Effector CD8-positive, alpha-beta T cell (primary cell): ENCODE measurements around the gene UBA1.

ENCODE experiments used
- DNase-seq: peaks from one replicate; lab custom pipeline; 2025; lab: John Stamatoyannopoulos, UW

The UBA1 gene

GRCh38 chrX:47187106-47187677 is 6.4 kb upstream of the UBA1 start:
- DNase-seq, result no peak

GRCh38 chrX:47189906-47190305 is 3.7 kb upstream of the UBA1 start:
- DNase-seq, result no peak

- DNase-seq, result peak; percentile 62
These were observed 3.0 kb upstream of the UBA1 start for GRCh38 chrX:47190445-47191269.

- DNase-seq, result peak; percentile 13
These were observed 2.3 kb upstream of the UBA1 start for GRCh38 chrX:47191331-47191730.

DNA sequence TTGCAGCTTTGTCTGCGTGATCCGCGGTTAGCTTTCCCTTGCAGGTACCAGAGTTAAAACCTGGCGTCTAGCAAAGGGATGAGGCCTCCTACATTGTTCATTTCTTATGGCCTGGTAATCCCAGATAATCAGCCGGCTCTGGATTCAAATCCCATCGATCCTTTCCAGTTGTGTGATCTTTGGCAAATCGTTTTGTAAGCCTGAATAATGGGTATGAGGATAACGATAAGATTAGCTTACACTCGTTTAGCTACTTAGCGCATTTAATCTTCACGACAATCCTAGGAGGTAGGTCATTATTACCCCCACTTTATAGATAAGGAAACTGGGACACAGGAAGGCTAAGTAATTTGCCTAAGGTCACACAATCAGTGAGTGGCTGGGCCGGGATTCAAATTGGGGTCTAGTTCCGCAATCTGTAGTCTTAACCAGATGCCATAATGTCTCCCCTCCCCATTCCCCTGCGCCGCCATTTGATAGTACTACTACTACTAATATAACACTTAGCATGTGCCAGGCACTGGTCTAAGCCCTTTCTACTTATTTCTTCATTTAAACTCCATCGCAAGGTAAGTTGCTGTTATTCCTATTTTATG is 1.7 kb upstream of the UBA1 start:
- no peak for DNase-seq

- no peak for DNase-seq
These were observed 662 bp downstream of the UBA1 start for GRCh38 chrX:47194194-47194787.

- no peak for DNase-seq
These were observed 2.5 kb downstream of the UBA1 start for GRCh38 chrX:47196098-47196497.

DNA sequence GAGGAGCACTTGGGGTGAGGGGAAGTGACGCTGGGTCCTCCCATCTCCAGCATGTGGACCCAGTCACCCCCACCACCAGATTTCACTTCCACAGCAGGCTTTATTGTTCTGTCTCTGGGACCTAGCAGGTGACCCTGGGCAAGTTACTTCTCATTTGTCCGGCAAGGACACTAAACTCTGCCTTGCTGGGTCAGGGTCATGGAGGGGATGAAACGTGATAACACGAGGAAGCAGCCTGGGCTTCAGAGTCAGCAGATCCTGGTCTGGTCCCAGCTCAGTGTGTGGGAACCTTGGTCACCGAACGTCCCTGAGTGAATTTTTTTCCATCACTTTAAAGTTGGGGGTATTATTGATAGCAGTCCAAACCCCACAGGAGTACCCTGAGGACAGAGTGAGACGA is 3.9 kb downstream of the UBA1 start:
- DNase-seq, result no peak

- no peak for DNase-seq
These were observed 4.5 kb downstream of the UBA1 start for GRCh38 chrX:47198026-47198686.

DNA sequence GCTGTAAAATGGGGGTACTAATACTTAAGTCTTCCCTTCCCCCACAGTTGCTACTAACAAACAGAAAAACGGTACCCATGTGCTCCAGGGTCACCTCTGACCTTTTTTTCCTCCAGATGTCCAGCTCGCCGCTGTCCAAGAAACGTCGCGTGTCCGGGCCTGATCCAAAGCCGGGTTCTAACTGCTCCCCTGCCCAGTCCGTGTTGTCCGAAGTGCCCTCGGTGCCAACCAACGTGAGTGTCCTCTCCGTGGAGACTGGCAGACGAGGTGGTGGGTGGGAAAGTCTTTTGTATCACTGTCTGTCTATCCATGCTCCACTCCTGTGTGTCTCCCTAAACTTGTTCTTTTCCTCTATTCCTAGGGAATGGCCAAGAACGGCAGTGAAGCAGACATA is 5.1 kb downstream of the UBA1 start:
- DNase-seq, result no peak

DNA sequence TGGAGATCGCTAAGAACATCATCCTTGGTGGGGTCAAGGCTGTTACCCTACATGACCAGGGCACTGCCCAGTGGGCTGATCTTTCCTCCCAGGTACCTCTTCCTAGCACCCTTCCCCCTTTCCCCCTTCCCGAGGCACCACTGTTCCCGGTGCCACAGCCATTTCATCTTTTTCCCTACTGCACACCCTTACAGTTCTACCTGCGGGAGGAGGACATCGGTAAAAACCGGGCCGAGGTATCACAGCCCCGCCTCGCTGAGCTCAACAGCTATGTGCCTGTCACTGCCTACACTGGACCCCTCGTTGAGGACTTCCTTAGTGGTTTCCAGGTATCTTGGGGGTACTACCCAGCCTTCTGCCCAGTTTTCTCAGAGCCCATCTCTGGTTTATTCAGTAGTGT is 5.7 kb downstream of the UBA1 start:
- DNase-seq, result no peak

- no peak for DNase-seq
These were observed 6.9 kb downstream of the UBA1 start for GRCh38 chrX:47200385-47201150.

GRCh38 chrX:47201345-47201944 is 7.8 kb downstream of the UBA1 start:
- no peak for DNase-seq

GRCh38 chrX:47202316-47202715 is 8.7 kb downstream of the UBA1 start:
- DNase-seq, result no peak

GRCh38 chrX:47202877-47203276 is 9.2 kb downstream of the UBA1 start:
- DNase-seq, result no peak

GRCh38 chrX:47204970-47205369 is 11.3 kb downstream of the UBA1 start:
- DNase-seq, result no peak

- no peak for DNase-seq
These were observed 12.7 kb downstream of the UBA1 start for GRCh38 chrX:47206316-47206715.

- DNase-seq, result no peak
These were observed 14.5 kb downstream of the UBA1 start for GRCh38 chrX:47208108-47208507.

DNA sequence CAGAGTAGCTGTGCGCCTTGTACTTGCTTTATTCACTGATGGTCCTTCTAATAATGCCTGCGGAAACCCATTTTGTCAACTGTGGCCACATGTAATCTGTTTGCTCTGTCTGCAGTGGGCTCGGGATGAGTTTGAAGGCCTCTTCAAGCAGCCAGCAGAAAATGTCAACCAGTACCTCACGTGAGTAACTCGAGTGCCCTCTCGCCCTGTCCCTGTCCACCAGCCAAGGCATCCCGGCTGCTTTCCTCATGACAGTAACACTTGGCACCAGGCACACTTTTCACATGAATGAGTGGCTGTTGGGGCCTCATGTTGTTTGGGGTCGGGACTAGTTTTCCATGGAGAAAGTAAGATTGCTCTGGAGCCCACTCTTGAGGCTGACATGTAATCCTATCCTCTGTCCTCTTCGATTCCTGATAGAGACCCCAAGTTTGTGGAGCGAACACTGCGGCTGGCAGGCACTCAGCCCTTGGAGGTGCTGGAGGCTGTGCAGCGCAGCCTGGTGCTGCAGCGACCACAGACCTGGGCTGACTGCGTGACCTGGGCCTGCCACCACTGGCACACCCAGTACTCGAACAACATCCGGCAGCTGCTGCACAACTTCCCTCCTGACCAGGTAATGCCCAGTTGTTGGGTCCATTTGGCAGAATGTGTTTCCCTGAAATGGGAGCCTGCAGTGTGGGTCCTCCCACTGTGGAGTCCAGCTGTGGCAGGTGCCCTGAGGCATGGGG is 16.0 kb downstream of the UBA1 start:
- no peak for DNase-seq

DNA sequence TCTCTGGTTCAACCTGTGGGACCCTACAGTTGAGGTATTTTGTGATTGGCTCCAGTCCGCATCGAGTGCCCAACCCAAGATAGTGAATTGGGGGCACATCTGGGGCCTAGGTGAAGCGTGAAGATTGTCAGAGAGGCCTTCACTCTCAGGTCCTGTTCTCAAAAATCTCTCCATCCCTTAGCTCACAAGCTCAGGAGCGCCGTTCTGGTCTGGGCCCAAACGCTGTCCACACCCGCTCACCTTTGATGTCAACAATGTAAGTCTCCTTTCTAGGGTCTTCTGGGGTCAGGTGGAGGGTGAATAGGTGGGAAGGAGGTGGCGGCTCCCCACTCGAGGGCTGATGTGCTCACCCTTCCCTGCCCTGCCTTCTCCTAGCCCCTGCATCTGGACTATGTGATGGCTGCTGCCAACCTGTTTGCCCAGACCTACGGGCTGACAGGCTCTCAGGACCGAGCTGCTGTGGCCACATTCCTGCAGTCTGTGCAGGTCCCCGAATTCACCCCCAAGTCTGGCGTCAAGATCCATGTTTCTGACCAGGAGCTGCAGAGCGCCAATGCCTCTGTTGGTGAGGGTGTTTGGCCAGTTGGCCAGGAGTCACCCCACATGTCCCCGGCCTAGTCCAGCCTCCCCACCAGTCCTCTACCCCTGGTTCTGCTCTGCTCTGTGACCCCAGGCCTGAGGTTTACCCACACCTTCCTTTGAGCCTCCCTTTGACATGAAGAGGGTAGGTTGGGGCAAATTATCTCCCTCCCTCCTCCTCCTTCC is 17.2 kb downstream of the UBA1 start:
- DNase-seq, result no peak
